WTC11 (cell line): ENCODE data around the gene SCUBE3. TPM values are rescaled to one million over a fixed set of nuclear protein-coding genes. Genes with fewer than 3 reads are reported as not detected.

Source experiments
- ATAC-seq: fragments of 200-7000 bp; cut with Tn5 transposase; 2 replicates; pipeline ENCODE4 v1.10.0; 2021; ENCODE audit warnings: mild to moderate bottlenecking, moderate library complexity
- CTCF ChIA-PET: fragments of 300-600 bp; sonication (Branson Sonifier 250); formaldehyde crosslinking; loops from one replicate; lab custom pipeline; 2021; ENCODE audit warnings: antibody characterized with exemption; lab: Charles Lee
- POLR2A ChIA-PET: fragments of 350-600 bp; sonication (Branson Sonifier 250); formaldehyde crosslinking; loops from one replicate; lab custom pipeline; 2021; ENCODE audit warnings: antibody characterized with exemption; lab: Charles Lee
- DNase-seq: peaks from one replicate; pipeline ENCODE4 v3.0.0; 2021; ENCODE audit warnings: low spot score
- H3K27ac Mint-ChIP-seq: 2 replicates; pipeline ENCODE4 v1.8.0; 2021; ENCODE audit warnings: mixed read lengths
- H3K27me3 Mint-ChIP-seq: 2 replicates; pipeline ENCODE4 v1.8.0; 2021; ENCODE audit warnings: low read depth, mild to moderate bottlenecking, moderate library complexity, mixed read lengths
- H3K36me3 Mint-ChIP-seq: 2 replicates; pipeline ENCODE4 v1.8.0; 2021; ENCODE audit warnings: mixed read lengths
- H3K4me1 Mint-ChIP-seq: 2 replicates; pipeline ENCODE4 v1.8.0; 2022; ENCODE audit warnings: mixed read lengths
- H3K4me3 Mint-ChIP-seq: 2 replicates; pipeline ENCODE4 v1.8.0; 2021; ENCODE audit warnings: mild to moderate bottlenecking, moderate library complexity, mixed read lengths
- H3K9me3 Mint-ChIP-seq: 2 replicates; pipeline ENCODE4 v1.8.0; 2021; ENCODE audit warnings: mixed read lengths
- ATF2 ChIP-seq: sonication (generic); formaldehyde crosslinking; IDR thresholded peaks from 2 replicates; pipeline ENCODE4 v1.8.1; 2022; ENCODE audit warnings: low read depth, missing genetic modification reagents, borderline replicate concordance
- ATF6 ChIP-seq: sonication (generic); formaldehyde crosslinking; IDR thresholded peaks from 2 replicates; pipeline ENCODE4 v1.8.1; 2023; ENCODE audit warnings: mild to moderate bottlenecking, missing genetic modification reagents
- CREB1 ChIP-seq: sonication (generic); formaldehyde crosslinking; IDR thresholded peaks from 2 replicates; pipeline ENCODE4 v1.8.0; 2023; ENCODE audit warnings: mild to moderate bottlenecking, missing genetic modification reagents
- FOXP4 ChIP-seq: sonication (generic); formaldehyde crosslinking; IDR thresholded peaks from 2 replicates; pipeline ENCODE4 v1.8.0; 2022; ENCODE audit warnings: mild to moderate bottlenecking, missing genetic modification reagents
- GRHL2 ChIP-seq: fragments of 250-450 bp; sonication (Bioruptor Pico); IDR thresholded peaks from 2 replicates; pipeline ENCODE4 v1.8.0; 2022; ENCODE audit warnings: mild to moderate bottlenecking, moderate library complexity; ENCODE audit not compliant: insufficient replicate concordance, severe bottlenecking
- KAT7 ChIP-seq: sonication (generic); formaldehyde crosslinking; IDR thresholded peaks from 2 replicates; pipeline ENCODE4 v1.8.1; 2023; ENCODE audit warnings: missing genetic modification reagents, mild to moderate bottlenecking, borderline replicate concordance
- MAX ChIP-seq: sonication (generic); formaldehyde crosslinking; IDR thresholded peaks from 2 replicates; pipeline ENCODE4 v1.8.0; 2022; ENCODE audit warnings: mild to moderate bottlenecking, missing genetic modification reagents
- MYBL2 ChIP-seq: sonication (generic); formaldehyde crosslinking; IDR thresholded peaks from 2 replicates; pipeline ENCODE4 v1.8.1; 2023; ENCODE audit warnings: mild to moderate bottlenecking, moderate library complexity, missing genetic modification reagents
- RELA ChIP-seq: sonication (generic); formaldehyde crosslinking; IDR thresholded peaks from 2 replicates; pipeline ENCODE4 v1.8.1; 2022; ENCODE audit warnings: missing genetic modification reagents, mild to moderate bottlenecking, borderline replicate concordance
- SMAD4 ChIP-seq: sonication (generic); formaldehyde crosslinking; IDR thresholded peaks from 2 replicates; pipeline ENCODE4 v1.8.0; 2022; ENCODE audit warnings: mild to moderate bottlenecking, missing genetic modification reagents
- ZNF232 ChIP-seq: sonication (generic); formaldehyde crosslinking; IDR thresholded peaks from 2 replicates; pipeline ENCODE4 v1.8.0; 2022; ENCODE audit warnings: mild to moderate bottlenecking, missing genetic modification reagents
- ZNF317 ChIP-seq: sonication (generic); formaldehyde crosslinking; IDR thresholded peaks from 2 replicates; pipeline ENCODE4 v1.8.1; 2023; ENCODE audit warnings: low read depth, mild to moderate bottlenecking, moderate library complexity, missing genetic modification reagents, borderline replicate concordance
- ZNF416 ChIP-seq: fragments of 250-450 bp; sonication (Bioruptor Pico); IDR thresholded peaks from 2 replicates; pipeline ENCODE4 v1.9.0; 2021; ENCODE audit warnings: mild to moderate bottlenecking, inconsistent platforms
- ZNF512 ChIP-seq: sonication (generic); formaldehyde crosslinking; IDR thresholded peaks from 2 replicates; pipeline ENCODE4 v1.8.1; 2022; ENCODE audit warnings: missing genetic modification reagents, borderline replicate concordance
- total RNA-seq: library from RNA; stranded (reverse); gene quantifications from 3 replicates; pipeline ENCODE4 v1.2.3, GENCODE V29; 2021
- TF ChIP-seq, protein P1 (sequence below): sonication (generic); formaldehyde crosslinking; IDR thresholded peaks from 2 replicates; pipeline ENCODE4 v1.8.1; 2022; ENCODE audit warnings: mild to moderate bottlenecking, moderate library complexity, missing genetic modification reagents
- TF ChIP-seq, protein P2 (sequence below): fragments of 250-450 bp; sonication (Bioruptor Pico); IDR thresholded peaks from 2 replicates; pipeline ENCODE4 v1.9.0; 2021; ENCODE audit warnings: mild to moderate bottlenecking
- TF ChIP-seq, protein P3 (sequence below): sonication (generic); formaldehyde crosslinking; conservative IDR thresholded peaks from 2 replicates; pipeline ENCODE4 v1.8.1; 2022; ENCODE audit warnings: mild to moderate bottlenecking, missing genetic modification reagents
- TF ChIP-seq, protein P4 (sequence below): sonication (generic); formaldehyde crosslinking; conservative IDR thresholded peaks from 2 replicates; pipeline ENCODE4 v1.8.1; 2023; ENCODE audit warnings: mild to moderate bottlenecking, low read depth, missing genetic modification reagents, moderate library complexity

The SCUBE3 gene
- total RNA-seq, 1 experiment from 2014 or later, result 2.1 TPM

DNA sequence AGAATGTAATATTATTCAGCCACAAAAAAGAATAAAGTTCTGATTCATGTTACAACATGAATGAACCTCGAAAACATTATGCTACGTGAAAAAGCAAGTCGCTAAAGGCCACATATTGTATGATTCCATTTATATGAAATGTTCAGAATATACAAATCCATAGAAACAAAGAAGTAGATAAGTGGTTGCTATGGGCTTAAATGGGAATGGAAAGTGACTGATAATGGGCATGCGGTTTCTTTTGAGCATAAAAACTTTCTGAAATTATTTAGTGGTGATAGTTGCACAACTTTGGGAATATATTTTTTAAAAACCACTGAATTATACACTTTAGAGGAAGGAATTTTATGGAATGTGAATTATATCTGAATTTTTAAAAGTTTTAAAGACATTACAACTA lies 39.3 kb upstream of the SCUBE3 start:
- H3K27ac Mint-ChIP-seq, result no peak overlapping the region
- H3K27me3 Mint-ChIP-seq, result peaks cover 3% of the 10 kb centered on the region; the same call in 1 of the 2 replicates
- TF ChIP-seq ATF6 (CRISPR knock-in tag), result no peak
- ChIA-PET CTCF (interaction anchor here (0.6 to 3.6 kb wide), 2 partner anchors 27 to 66 kb away, joined by 3 to 23 read pairs; no protein-coding TSS in a partner anchor), POLR2A (no interaction called here)
- no peak for ATAC-seq
- peaks cover 8% of the 10 kb centered on the region for H3K9me3 Mint-ChIP-seq
- DNase-seq, result no peak
- no peak overlapping the region for H3K4me3 Mint-ChIP-seq
- no peaks in the 10 kb centered on the region; the same call in 1 of the 2 replicates for H3K36me3 Mint-ChIP-seq
- H3K4me1 Mint-ChIP-seq, result peaks cover 6% of the 10 kb centered on the region

DNA sequence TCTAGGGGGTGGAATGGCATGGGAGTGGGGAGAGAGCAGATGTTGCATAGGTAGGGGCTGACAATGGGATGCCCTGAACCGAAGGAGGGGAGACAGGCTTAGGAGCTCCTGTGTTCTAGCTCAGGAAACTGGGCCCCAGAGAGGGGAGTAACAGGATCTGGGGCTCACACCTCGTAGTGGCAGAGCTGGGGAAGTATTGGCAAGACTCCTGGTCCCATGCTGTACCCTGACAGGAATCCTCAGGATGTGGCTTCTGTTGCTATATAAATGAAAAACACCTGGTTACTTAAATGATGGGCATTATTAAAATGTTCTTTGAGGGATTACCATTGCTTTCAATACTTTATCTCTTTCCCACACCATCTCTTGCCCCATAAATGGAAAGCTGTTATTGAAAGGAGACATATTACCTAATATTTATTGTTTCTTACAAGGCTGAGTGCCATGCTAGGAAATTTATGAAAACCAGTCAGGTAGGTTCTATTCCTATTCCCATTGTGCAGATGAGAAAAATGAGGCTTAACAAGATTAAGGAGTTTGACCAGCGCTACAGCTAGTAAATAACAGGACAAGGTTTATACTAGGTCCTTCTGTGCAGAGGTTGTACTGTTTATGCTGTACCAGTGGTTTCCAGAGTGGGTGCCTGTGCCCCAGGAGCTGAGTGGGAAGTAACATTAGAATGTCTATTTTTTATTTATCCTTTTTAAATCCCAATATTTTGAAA lies 37.3 kb upstream of the SCUBE3 start:
- POLR2A ChIA-PET, result no interaction called here
- H3K4me3 Mint-ChIP-seq, result no peak overlapping the region
- CTCF ChIA-PET, result interaction anchor here (0.8 to 1.1 kb wide), 2 partner anchors 28 to 729 kb away, joined by 3 to 5 read pairs; no protein-coding TSS in a partner anchor
- DNase-seq (no peak), ATAC-seq (no peak)
- no peaks in the 10 kb centered on the region for H3K9me3 Mint-ChIP-seq
- no peak for TF ChIP-seq ZNF317 (CRISPR knock-in tag)
- TF ChIP-seq, protein P1, sequence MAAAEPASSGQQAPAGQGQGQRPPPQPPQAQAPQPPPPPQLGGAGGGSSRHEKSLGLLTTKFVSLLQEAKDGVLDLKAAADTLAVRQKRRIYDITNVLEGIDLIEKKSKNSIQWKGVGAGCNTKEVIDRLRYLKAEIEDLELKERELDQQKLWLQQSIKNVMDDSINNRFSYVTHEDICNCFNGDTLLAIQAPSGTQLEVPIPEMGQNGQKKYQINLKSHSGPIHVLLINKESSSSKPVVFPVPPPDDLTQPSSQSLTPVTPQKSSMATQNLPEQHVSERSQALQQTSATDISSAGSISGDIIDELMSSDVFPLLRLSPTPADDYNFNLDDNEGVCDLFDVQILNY (CRISPR knock-in tag), result no peak
- no peak for TF ChIP-seq ZNF512
- TF ChIP-seq MAX (CRISPR knock-in tag), result no peak
- TF ChIP-seq ZNF232 (CRISPR knock-in tag), result no peak
- no peak for TF ChIP-seq RELA (CRISPR knock-in tag)
- TF ChIP-seq, protein P2, sequence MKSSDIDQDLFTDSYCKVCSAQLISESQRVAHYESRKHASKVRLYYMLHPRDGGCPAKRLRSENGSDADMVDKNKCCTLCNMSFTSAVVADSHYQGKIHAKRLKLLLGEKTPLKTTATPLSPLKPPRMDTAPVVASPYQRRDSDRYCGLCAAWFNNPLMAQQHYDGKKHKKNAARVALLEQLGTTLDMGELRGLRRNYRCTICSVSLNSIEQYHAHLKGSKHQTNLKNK (CRISPR knock-in tag), result no peak
- TF ChIP-seq, protein P3, sequence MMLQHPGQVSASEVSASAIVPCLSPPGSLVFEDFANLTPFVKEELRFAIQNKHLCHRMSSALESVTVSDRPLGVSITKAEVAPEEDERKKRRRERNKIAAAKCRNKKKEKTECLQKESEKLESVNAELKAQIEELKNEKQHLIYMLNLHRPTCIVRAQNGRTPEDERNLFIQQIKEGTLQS (CRISPR knock-in tag), result no peak
- no peak for TF ChIP-seq ATF2
- TF ChIP-seq, protein P4, sequence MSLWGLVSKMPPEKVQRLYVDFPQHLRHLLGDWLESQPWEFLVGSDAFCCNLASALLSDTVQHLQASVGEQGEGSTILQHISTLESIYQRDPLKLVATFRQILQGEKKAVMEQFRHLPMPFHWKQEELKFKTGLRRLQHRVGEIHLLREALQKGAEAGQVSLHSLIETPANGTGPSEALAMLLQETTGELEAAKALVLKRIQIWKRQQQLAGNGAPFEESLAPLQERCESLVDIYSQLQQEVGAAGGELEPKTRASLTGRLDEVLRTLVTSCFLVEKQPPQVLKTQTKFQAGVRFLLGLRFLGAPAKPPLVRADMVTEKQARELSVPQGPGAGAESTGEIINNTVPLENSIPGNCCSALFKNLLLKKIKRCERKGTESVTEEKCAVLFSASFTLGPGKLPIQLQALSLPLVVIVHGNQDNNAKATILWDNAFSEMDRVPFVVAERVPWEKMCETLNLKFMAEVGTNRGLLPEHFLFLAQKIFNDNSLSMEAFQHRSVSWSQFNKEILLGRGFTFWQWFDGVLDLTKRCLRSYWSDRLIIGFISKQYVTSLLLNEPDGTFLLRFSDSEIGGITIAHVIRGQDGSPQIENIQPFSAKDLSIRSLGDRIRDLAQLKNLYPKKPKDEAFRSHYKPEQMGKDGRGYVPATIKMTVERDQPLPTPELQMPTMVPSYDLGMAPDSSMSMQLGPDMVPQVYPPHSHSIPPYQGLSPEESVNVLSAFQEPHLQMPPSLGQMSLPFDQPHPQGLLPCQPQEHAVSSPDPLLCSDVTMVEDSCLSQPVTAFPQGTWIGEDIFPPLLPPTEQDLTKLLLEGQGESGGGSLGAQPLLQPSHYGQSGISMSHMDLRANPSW, result no peak
- no peak for TF ChIP-seq FOXP4 (CRISPR knock-in tag)
- no peak for TF ChIP-seq GRHL2 (CRISPR knock-in tag)
- TF ChIP-seq MYBL2, result no peak
- no peak for TF ChIP-seq CREB1 (CRISPR knock-in tag)
- TF ChIP-seq KAT7, result no peak
- no peak for TF ChIP-seq ZNF416
- no peak for TF ChIP-seq SMAD4 (CRISPR knock-in tag)
- no peaks in the 10 kb centered on the region for H3K36me3 Mint-ChIP-seq
- no peak overlapping the region for H3K27ac Mint-ChIP-seq
- H3K27me3 Mint-ChIP-seq, result peaks cover 3% of the 10 kb centered on the region; the same call in 1 of the 2 replicates
- H3K4me1 Mint-ChIP-seq, result peaks cover 6% of the 10 kb centered on the region
